Ovary (tissue), 9 donors: ENCODE data around the gene RYR1. TPM values are rescaled to one million over a fixed set of nuclear protein-coding genes. Genes with fewer than 3 reads are reported as not detected.

Experiments used
- DNase-seq, 5 donors: peaks; one replicate each; pipeline ENCODE4 v3.0.0-alpha.2; 2019 to 2020
- H3K27ac ChIP-seq, 2 donors: fragments of 200-600 bp; one replicate each; pipeline versions ENCODE4 v1.5.1 to v1.8.0; 2019 to 2022
- H3K27me3 ChIP-seq: fragments of 200-600 bp; one replicate; pipeline ENCODE4 v1.8.0; 2022
- H3K36me3 ChIP-seq: fragments of 200-600 bp; sonication (generic); one replicate; pipeline ENCODE4 v1.5.1; 2019
- H3K4me1 ChIP-seq: one replicate; pipeline ENCODE4 v1.8.1; 2013; ENCODE audit warnings: mild to moderate bottlenecking, moderate library complexity; ENCODE audit not compliant: insufficient read depth
- H3K4me3 ChIP-seq: fragments of 200-600 bp; sonication (generic); one replicate; pipeline ENCODE4 v1.5.1; 2017
- H3K9me3 ChIP-seq, 2 donors: fragments of 200-600 bp in 1 of 2; sonication (generic) in 1 of 2; one replicate each; pipeline versions ENCODE4 v1.5.1 to v1.8.1; 2013 to 2019; ENCODE audit warnings: mild to moderate bottlenecking in 1 of 2, moderate library complexity in 1 of 2
- CTCF ChIP-seq, 3 donors: fragments of 450-650 bp in 2 of 3; fragments of 200-600 bp in 1 of 3; IDR thresholded peaks; one replicate each; pipeline versions ENCODE4 v1.5.1 to v1.8.0; 2016 to 2022; ENCODE audit warnings: antibody characterized with exemption in 3 of 3, mild to moderate bottlenecking in 1 of 3
- EP300 ChIP-seq: sonication (generic); formaldehyde crosslinking; IDR thresholded peaks from one replicate; pipeline ENCODE4 v1.6.1; 2017; ENCODE audit warnings: antibody characterized with exemption
- POLR2A ChIP-seq: fragments of 450-650 bp; IDR thresholded peaks from one replicate; pipeline ENCODE4 v1.6.1; 2017; ENCODE audit warnings: antibody characterized with exemption, mild to moderate bottlenecking, moderate library complexity
- WGBS, 3 donors: extraction: QIAGEN DNeasy Blood & Tissue Kit in 1 of 3; methylation state at CpG; one replicate each; pipeline versions ENCODE4 v1.1.5 to v1.1.7; 2013 to 2017; 5-methylcytosine and 5-hydroxymethylcytosine counted together
- intact Hi-C, 4 donors: fragments of 100-400 bp; cut with DNase I; formaldehyde crosslinking; loops; one replicate each; pipeline versions ENCODE4 v1.11.0 to v1.15.1; 2022 to 2023
- polyA plus RNA-seq, 2 donors: library from polyadenylated mRNA; stranded (reverse); fragments of 200-250 nt in 1 of 2; fragments of 350-450 nt in 1 of 2; fragmentation: Illumina TruSeq in 1 of 2; extraction: RNeasy Lipid Tissue Mini Kit (QIAGEN cat#74804) in 1 of 2; gene quantifications; one replicate each; pipeline ENCODE4 v1.2.3, GENCODE V29; 2013 to 2014
- total RNA-seq, 7 donors: library from RNA; depleted of rRNA in 2 of 7; stranded (reverse); fragments of >200 nt in 2 of 7; fragmentation: NEBNext Ultra II Directional in 3 of 7; extraction: Animal tissue kit (Norgen Biotek cat#: 25700) in 3 of 7; gene quantifications; one replicate each; pipeline versions ENCODE4 v1.1.0 to v1.2.4, GENCODE V29; 2016 to 2023
- donor health status: DM: no; HTN: no; CAD: no; lungs with moderate emphysema.
- donor health status: DM: no; HTN: no; CAD: no.
- donor health status: Bipolar disorder and iron deficiency.
- donor health status: DM: yes; HTN: yes; CAD: no.
- donor health status: DM: no; HTN: no; CAD: no.
- donor health status: DM: yes; HTN: yes; CAD: no.

Gene RYR1
- total and polyA plus RNA-seq, 9 donors = 0.57 to 2.6 (median 1.0) TPM

GRCh38 chr19:38442736-38443135, 9.2 kb downstream of the RYR1 start:
- no peak for DNase-seq
- Histone ChIP-seq H3K4me3 (no peak overlapping the region), H3K9me3 (no peaks in the 10 kb centered on the region), H3K4me1 (no peaks in the 10 kb centered on the region), H3K27me3 (no peaks in the 10 kb centered on the region), H3K27ac (no peak overlapping the region), H3K36me3 (no peaks in the 10 kb centered on the region)
- TF ChIP-seq POLR2A = no peak
- TF ChIP-seq CTCF (IDR thresholded peaks at IDR 0.05) = no peak
- no peak for TF ChIP-seq EP300
- intact Hi-C loops = no loop called here
- WGBS, 3 donors = 84 to 92% (median 86%) methylated on average over 9 of the region's 9 CpGs

- no peak for TF ChIP-seq EP300
- no peak for TF ChIP-seq CTCF (IDR thresholded peaks at IDR 0.05)
- no peak for TF ChIP-seq POLR2A
- H3K4me1 ChIP-seq = no peaks in the 10 kb centered on the region
- intact Hi-C loops = no loop called here
- WGBS, 3 donors = 85 to 90% (median 86%) methylated on average over 15 of the region's 15 CpGs
- no peaks in the 10 kb centered on the region for H3K36me3 ChIP-seq
- H3K27me3 ChIP-seq = no peaks in the 10 kb centered on the region
- H3K4me3 ChIP-seq = no peak overlapping the region
- no peak overlapping the region for H3K27ac ChIP-seq
- H3K9me3 ChIP-seq = no peaks in the 10 kb centered on the region
- no peak for DNase-seq
Observed at GRCh38 chr19:38443458-38443999, 10.0 kb downstream of the RYR1 start.

GRCh38 chr19:38444026-38444425, 10.5 kb downstream of the RYR1 start:
- 86 to 90% (median 88%) methylated on average over 7 of the region's 7 CpGs for WGBS, 3 donors
- no peak overlapping the region for H3K27ac ChIP-seq

GRCh38 chr19:38445362-38445761, 11.9 kb downstream of the RYR1 start:
- Histone ChIP-seq H3K27me3 (no peaks in the 10 kb centered on the region), H3K36me3 (no peaks in the 10 kb centered on the region), H3K4me3 (no peak overlapping the region), H3K9me3 (no peaks in the 10 kb centered on the region), H3K4me1 (no peaks in the 10 kb centered on the region), H3K27ac (no peak overlapping the region)
- WGBS, 3 donors = 90 to 97% (median 91%) methylated on average over 7 of the region's 7 CpGs
- DNase-seq = no peak
- no peak for TF ChIP-seq CTCF (IDR thresholded peaks at IDR 0.05)
- no peak for TF ChIP-seq POLR2A
- no peak for TF ChIP-seq EP300
- intact Hi-C loops = no loop called here

More at GRCh38 chr19:38444026-38444425, 10.5 kb downstream of the RYR1 start:
- H3K27me3 ChIP-seq = no peaks in the 10 kb centered on the region
- H3K4me1 ChIP-seq = no peaks in the 10 kb centered on the region
- intact Hi-C loops = no loop called here
- no peak for DNase-seq
- no peaks in the 10 kb centered on the region for H3K9me3 ChIP-seq
- H3K36me3 ChIP-seq = no peaks in the 10 kb centered on the region
- no peak overlapping the region for H3K4me3 ChIP-seq
- TF ChIP-seq CTCF (IDR thresholded peaks at IDR 0.05) = no peak
- TF ChIP-seq EP300 = no peak
- TF ChIP-seq POLR2A = no peak
